Measurements from ENCODE around the gene TPRN. TPM values are rescaled to one million over a fixed set of nuclear protein-coding genes. Genes with fewer than 3 reads are reported as not detected.

TPRN gene
- total RNA-seq, 4 donors from 2014 or later, result 3.4 to 10.2 (median 6.3) TPM

- intact Hi-C loops (cut with DNase I; ENCODE audit: low total_unique reads), result no loop called here
- in situ Hi-C loops (cut with MboI; ENCODE audit: low sequenced_read_pairs in 4 of 4), result no loop called here
- DNase-seq, result no peak
These were observed 33.9 kb downstream of the TPRN start for GRCh38 chr9:137166380-137167229.

GRCh38 chr9:137165250-137165836, 35.2 kb downstream of the TPRN start:
- Histone ChIP-seq H3K9me3 (no peaks in the 10 kb centered on the region), H3K36me3 (no peaks in the 10 kb centered on the region), H3K27me3 (peaks cover 87 to 91% (median 89%) of the 10 kb centered on the region in 3 donors), H3K4me1 (peaks cover 8 to 21% of the 10 kb centered on the region in 2 donors), H3K27ac (no peak overlapping the region), H3K4me3 (no peak overlapping the region)
- DNase-seq (no peak), ATAC-seq (no peak)
- in situ Hi-C loops (cut with MboI; ENCODE audit: low sequenced_read_pairs in 4 of 4) (no loop called here), intact Hi-C loops (cut with DNase I; ENCODE audit: low total_unique reads) (no loop called here)
- TF ChIP-seq CTCF (IDR thresholded peaks at IDR 0.05 in 4 of 5, conservative IDR thresholded peaks at IDR 0.05 in 1 of 5) (no peak), POLR2A (IDR thresholded peaks at IDR 0.05) (no peak)

More at GRCh38 chr9:137166380-137167229, 33.9 kb downstream of the TPRN start:
- no peak for ATAC-seq
- TF ChIP-seq POLR2A (IDR thresholded peaks at IDR 0.05) (no peak), CTCF (IDR thresholded peaks at IDR 0.05 in 4 of 5, conservative IDR thresholded peaks at IDR 0.05 in 1 of 5) (no peak)
- Histone ChIP-seq H3K27ac (no peak overlapping the region), H3K36me3 (no peaks in the 10 kb centered on the region), H3K4me1 (peaks cover 8 to 21% of the 10 kb centered on the region in 2 donors), H3K4me3 (no peak overlapping the region), H3K9me3 (no peaks in the 10 kb centered on the region), H3K27me3 (peaks cover 79 to 88% (median 85%) of the 10 kb centered on the region in 3 donors)

- Histone ChIP-seq H3K4me3 (no peak overlapping the region), H3K27me3 (peaks cover 87 to 91% (median 90%) of the 10 kb centered on the region in 3 donors), H3K27ac (no peak overlapping the region), H3K9me3 (no peaks in the 10 kb centered on the region), H3K36me3 (no peaks in the 10 kb centered on the region), H3K4me1 (peaks cover 8 to 21% of the 10 kb centered on the region in 2 donors)
- intact Hi-C loops (cut with DNase I; ENCODE audit: low total_unique reads) (no loop called here), in situ Hi-C loops (cut with MboI; ENCODE audit: low sequenced_read_pairs in 4 of 4) (no loop called here)
- ATAC-seq, result no peak
- no peak for DNase-seq
- no peak for TF ChIP-seq CTCF (IDR thresholded peaks at IDR 0.05 in 4 of 5, conservative IDR thresholded peaks at IDR 0.05 in 1 of 5)
- TF ChIP-seq POLR2A (IDR thresholded peaks at IDR 0.05), result no peak
These were observed 35.9 kb downstream of the TPRN start for GRCh38 chr9:137164370-137165249.

DNA sequence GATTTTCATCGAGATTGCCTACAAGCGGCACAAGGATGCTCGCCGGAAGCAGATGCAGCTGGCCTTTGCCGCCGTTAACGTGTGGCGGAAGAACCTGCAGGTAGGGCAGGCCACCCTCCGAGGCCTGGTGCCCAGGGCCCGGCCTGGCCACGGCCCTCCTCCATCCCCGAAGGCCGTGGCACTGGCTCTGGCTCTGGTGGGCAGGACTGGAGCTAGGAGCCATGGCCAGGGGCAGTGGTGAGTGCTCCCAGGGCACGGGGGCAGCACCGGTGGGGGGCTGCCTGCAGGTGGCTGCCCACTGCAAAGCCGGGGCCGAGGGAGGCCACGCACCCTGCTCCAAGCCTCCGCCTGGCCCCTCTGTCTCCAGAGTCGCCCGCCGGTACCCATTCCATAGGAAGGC, 36.7 kb downstream of the TPRN start:
- in situ Hi-C loops (cut with MboI; ENCODE audit: low sequenced_read_pairs in 4 of 4), result no loop called here
- peaks cover 88 to 99% (median 98%) of the 10 kb centered on the region in 3 donors for H3K27me3 ChIP-seq
- intact Hi-C loops (cut with DNase I; ENCODE audit: low total_unique reads), result no loop called here
- no peaks in the 10 kb centered on the region for H3K9me3 ChIP-seq
- DNase-seq (no peak), ATAC-seq (no peak)
- H3K4me1 ChIP-seq, result peaks cover 3 to 21% of the 10 kb centered on the region in 2 donors
- no peaks in the 10 kb centered on the region for H3K36me3 ChIP-seq
- no peak overlapping the region for H3K4me3 ChIP-seq
- TF ChIP-seq CTCF (IDR thresholded peaks at IDR 0.05 in 4 of 5, conservative IDR thresholded peaks at IDR 0.05 in 1 of 5), result no peak
- TF ChIP-seq POLR2A (IDR thresholded peaks at IDR 0.05), result no peak
- H3K27ac ChIP-seq, result no peak overlapping the region
